Measurements from ENCODE around the gene TCTN2. TPM values are rescaled to one million over a fixed set of nuclear protein-coding genes. Genes with fewer than 3 reads are reported as not detected.

Gene TCTN2
- total RNA-seq, 1 donor from 2014 or later = 6.1 TPM

- H3K4me3 ChIP-seq = no peak overlapping the region
- no peaks in the 10 kb centered on the region for H3K4me1 ChIP-seq
- H3K36me3 ChIP-seq = peaks cover 8 to 56% of the 10 kb centered on the region in 2 donors
- TF ChIP-seq CTCF (IDR thresholded peaks at IDR 0.05) (no peak), POLR2AphosphoS5 (IDR thresholded peaks at IDR 0.05; ENCODE audit: insufficient read depth in 1 of 2, low read depth in 1 of 2) (no peak), POLR2A (IDR thresholded peaks at IDR 0.05) (no peak)
- no peaks in the 10 kb centered on the region for H3K27me3 ChIP-seq
- no peak overlapping the region for H3K27ac ChIP-seq
- no peaks in the 10 kb centered on the region for H3K9me3 ChIP-seq
- intact Hi-C loops (cut with DNase I) = no loop called here
- DNase-seq (ENCODE audit: extremely low spot score in 2 of 2) = no peak
Measured at GRCh38 chr12:123723765-123724164, 52.9 kb downstream of the TCTN2 start.

GRCh38 chr12:123726244-123726643 is 55.3 kb downstream of the TCTN2 start:
- TF ChIP-seq POLR2AphosphoS5 (IDR thresholded peaks at IDR 0.05; ENCODE audit: insufficient read depth in 1 of 2, low read depth in 1 of 2) (no peak), CTCF (IDR thresholded peaks at IDR 0.05) (no peak), POLR2A (IDR thresholded peaks at IDR 0.05) (no peak)
- Histone ChIP-seq H3K4me3 (no peak overlapping the region), H3K4me1 (no peaks in the 10 kb centered on the region), H3K9me3 (no peaks in the 10 kb centered on the region), H3K27ac (no peak overlapping the region), H3K36me3 (peaks cover 8 to 48% of the 10 kb centered on the region in 2 donors), H3K27me3 (no peaks in the 10 kb centered on the region)
- intact Hi-C loops (cut with DNase I) = no loop called here
- DNase-seq (ENCODE audit: extremely low spot score in 2 of 2) = no peak

- H3K4me1 ChIP-seq = no peaks in the 10 kb centered on the region
- H3K4me3 ChIP-seq = no peak overlapping the region
- H3K27ac ChIP-seq = no peak overlapping the region
- peaks cover 8 to 55% of the 10 kb centered on the region in 2 donors for H3K36me3 ChIP-seq
- TF ChIP-seq POLR2A (IDR thresholded peaks at IDR 0.05) = no peak
- TF ChIP-seq POLR2AphosphoS5 (IDR thresholded peaks at IDR 0.05; ENCODE audit: insufficient read depth in 1 of 2, low read depth in 1 of 2) = no peak
- no peak for TF ChIP-seq CTCF (IDR thresholded peaks at IDR 0.05)
- no peaks in the 10 kb centered on the region for H3K27me3 ChIP-seq
- no peaks in the 10 kb centered on the region for H3K9me3 ChIP-seq
- intact Hi-C loops (cut with DNase I) = no loop called here
- DNase-seq (ENCODE audit: extremely low spot score in 2 of 2) = no peak
Measured at GRCh38 chr12:123726962-123727361, 56.0 kb downstream of the TCTN2 start.

- TF ChIP-seq POLR2A (IDR thresholded peaks at IDR 0.05) (no peak), CTCF (IDR thresholded peaks at IDR 0.05) (no peak), POLR2AphosphoS5 (IDR thresholded peaks at IDR 0.05; ENCODE audit: insufficient read depth in 1 of 2, low read depth in 1 of 2) (no peak)
- Histone ChIP-seq H3K36me3 (peaks cover 8 to 55% of the 10 kb centered on the region in 2 donors), H3K27me3 (no peaks in the 10 kb centered on the region), H3K27ac (no peak overlapping the region), H3K9me3 (no peaks in the 10 kb centered on the region), H3K4me3 (no peak overlapping the region), H3K4me1 (no peaks in the 10 kb centered on the region)
- DNase-seq (ENCODE audit: extremely low spot score in 2 of 2) = no peak
- intact Hi-C loops (cut with DNase I) = no loop called here
Measured at GRCh38 chr12:123727878-123728277, 57.0 kb downstream of the TCTN2 start.

- Histone ChIP-seq H3K4me3 (no peak overlapping the region), H3K36me3 (peaks cover 4 to 53% of the 10 kb centered on the region in 2 donors), H3K9me3 (no peaks in the 10 kb centered on the region), H3K4me1 (no peaks in the 10 kb centered on the region), H3K27me3 (no peaks in the 10 kb centered on the region), H3K27ac (no peak overlapping the region)
- intact Hi-C loops (cut with DNase I) = no loop called here
- no peak for DNase-seq (ENCODE audit: extremely low spot score in 2 of 2)
- TF ChIP-seq CTCF (IDR thresholded peaks at IDR 0.05) = no peak
- TF ChIP-seq POLR2AphosphoS5 (IDR thresholded peaks at IDR 0.05; ENCODE audit: insufficient read depth in 1 of 2, low read depth in 1 of 2) = no peak
- no peak for TF ChIP-seq POLR2A (IDR thresholded peaks at IDR 0.05)
Measured at GRCh38 chr12:123731596-123731995, 60.7 kb downstream of the TCTN2 start.
